Urinary bladder (tissue), 4 donors: ENCODE data around the gene LANCL1. TPM values are rescaled to one million over a fixed set of nuclear protein-coding genes. Genes with fewer than 3 reads are reported as not detected.
"Not testable (repeated sequence)": the region's sequence is repeated elsewhere in the genome, so short reads cannot be mapped to it uniquely, and the experiment has no call there.

Experiments
- DNase-seq: peaks from one replicate; pipeline ENCODE4 v3.0.0-alpha.2; 2015; ENCODE audit errors: extremely low spot score
- H3K27ac ChIP-seq: one replicate; pipeline ENCODE4 v1.5.1; 2013; ENCODE audit warnings: low read depth, mild to moderate bottlenecking, moderate library complexity
- H3K36me3 ChIP-seq: one replicate; pipeline ENCODE4 v1.6.1; 2013; ENCODE audit warnings: mild to moderate bottlenecking, moderate library complexity; ENCODE audit not compliant: insufficient read depth
- H3K4me1 ChIP-seq: one replicate; pipeline ENCODE4 v1.6.1; 2013; ENCODE audit warnings: mild to moderate bottlenecking, moderate library complexity; ENCODE audit not compliant: insufficient read depth
- H3K4me3 ChIP-seq: one replicate; pipeline ENCODE4 v1.5.1; 2013; ENCODE audit warnings: low read depth, low read length
- WGBS: extraction: QIAGEN DNeasy Blood & Tissue Kit; methylation state at CpG from one replicate; pipeline ENCODE4 v1.1.7; 2013; 5-methylcytosine and 5-hydroxymethylcytosine counted together
- polyA plus RNA-seq: library from polyadenylated mRNA; stranded (reverse); fragments of 200-250 nt; gene quantifications from one replicate; pipeline ENCODE4 v1.2.3, GENCODE V29; 2013
- total RNA-seq: library from RNA; depleted of rRNA; stranded (reverse); fragments of >200 nt; gene quantifications from one replicate; pipeline ENCODE4 v1.2.3, GENCODE V29; 2014
- donor health status: healthy with polysubstance abuse.
- donor health status: healthy.

The LANCL1 gene
- total and polyA plus RNA-seq, 2 donors = 32.8 to 57.7 TPM

DNA sequence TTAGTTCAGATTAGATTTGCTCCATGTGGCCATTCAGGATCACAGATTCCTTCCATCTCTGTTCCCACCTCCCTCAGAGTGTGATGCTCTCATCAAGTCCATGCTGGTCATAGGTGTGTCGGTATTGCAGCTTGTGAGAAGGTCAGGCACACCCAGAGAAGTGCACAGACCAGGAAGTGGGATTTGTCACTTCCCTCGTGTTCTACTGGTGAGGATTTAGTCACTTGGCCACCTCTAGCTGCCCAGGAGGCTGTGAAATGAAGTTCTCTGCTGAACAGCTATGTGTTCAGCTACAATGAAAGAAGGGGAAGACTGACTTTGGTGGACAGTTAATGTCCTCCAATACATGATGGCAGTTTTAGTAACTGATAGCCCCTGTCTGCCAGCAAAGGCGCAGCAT is 3.5 kb upstream of the LANCL1 start:
- H3K4me1 ChIP-seq = no peaks in the 10 kb centered on the region
- no peak overlapping the region for H3K4me3 ChIP-seq

DNA sequence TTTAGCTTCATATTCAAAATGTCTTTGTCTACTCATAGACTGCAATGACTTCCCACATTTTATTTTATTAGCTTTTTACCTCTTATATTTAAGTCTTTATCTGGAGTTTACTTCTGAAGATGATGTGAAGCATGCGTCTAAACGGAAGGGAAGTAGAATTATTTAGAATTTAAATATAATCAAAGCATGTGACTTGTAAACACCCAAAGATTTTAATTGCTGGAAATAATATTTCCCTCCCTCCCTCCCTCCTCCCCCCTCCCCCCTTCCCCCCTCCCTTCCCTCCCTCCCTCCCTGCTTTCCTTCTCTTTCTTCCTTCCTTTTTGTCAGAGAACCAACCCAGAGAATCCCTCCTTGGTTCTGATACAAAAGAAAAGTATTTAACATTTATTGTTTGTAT is 2.1 kb upstream of the LANCL1 start:
- H3K4me3 ChIP-seq = no peak overlapping the region
- no peaks in the 10 kb centered on the region for H3K4me1 ChIP-seq
- no peak overlapping the region for H3K27ac ChIP-seq
- no peak for DNase-seq
- no peaks in the 10 kb centered on the region for H3K36me3 ChIP-seq
- WGBS = 91% methylated on average over 2 of the region's 2 CpGs

More for the DNA sequence above, 3.5 kb upstream of the LANCL1 start:
- WGBS = 65% methylated on average over 3 of the region's 3 CpGs
- Histone ChIP-seq H3K27ac (no peak overlapping the region), H3K36me3 (no peaks in the 10 kb centered on the region)
- no peak for DNase-seq

DNA sequence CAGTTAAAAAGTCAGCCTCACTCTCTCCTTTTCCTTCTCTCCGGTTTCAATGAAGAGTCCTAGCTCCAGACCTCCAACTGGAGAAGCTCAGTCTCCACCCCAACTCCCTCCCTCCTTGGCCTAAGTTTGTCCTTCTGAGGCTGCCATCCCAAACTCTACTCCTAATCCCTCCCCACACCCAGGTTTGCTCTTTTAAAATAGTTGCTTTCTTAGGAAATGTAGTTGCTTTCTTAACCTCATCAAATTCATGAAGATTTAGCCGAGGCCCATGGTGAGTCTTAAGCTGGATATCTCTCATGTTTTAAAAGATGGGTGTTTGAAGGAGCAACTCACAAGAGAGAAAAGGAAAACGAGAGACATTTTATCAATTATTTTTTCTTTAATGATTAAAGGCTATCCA is 937 bp upstream of the LANCL1 start:
- no peak overlapping the region for H3K4me3 ChIP-seq
- DNase-seq = no peak
- H3K27ac ChIP-seq = no peak overlapping the region
- H3K36me3 ChIP-seq = no peaks in the 10 kb centered on the region
- H3K4me1 ChIP-seq = no peaks in the 10 kb centered on the region
- WGBS = 74% methylated on average over 3 of the region's 3 CpGs

DNA sequence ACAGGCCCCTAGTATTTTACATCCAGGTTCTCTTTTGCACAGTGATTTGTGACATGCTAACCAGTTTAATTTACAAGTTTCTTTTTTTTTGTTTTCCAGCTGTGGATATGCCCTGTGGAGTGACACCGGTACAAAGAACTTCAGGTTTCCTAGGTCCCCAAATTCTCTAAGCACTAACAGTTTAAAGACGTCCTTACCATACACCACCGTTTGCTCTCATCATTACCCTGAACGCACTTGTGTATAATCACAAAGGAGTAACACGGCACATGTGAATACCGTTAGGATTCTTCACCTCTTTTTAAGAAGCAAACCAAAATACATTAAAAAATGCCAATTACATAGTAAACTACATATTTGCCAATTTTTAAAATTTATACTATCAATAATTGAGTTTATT is 853 bp downstream of the LANCL1 start:
- Histone ChIP-seq H3K4me3 (no peak overlapping the region), H3K27ac (no peak overlapping the region), H3K4me1 (no peaks in the 10 kb centered on the region), H3K36me3 (no peaks in the 10 kb centered on the region)
- no peak for DNase-seq
- WGBS = 27% methylated on average over 6 of the region's 6 CpGs

DNA sequence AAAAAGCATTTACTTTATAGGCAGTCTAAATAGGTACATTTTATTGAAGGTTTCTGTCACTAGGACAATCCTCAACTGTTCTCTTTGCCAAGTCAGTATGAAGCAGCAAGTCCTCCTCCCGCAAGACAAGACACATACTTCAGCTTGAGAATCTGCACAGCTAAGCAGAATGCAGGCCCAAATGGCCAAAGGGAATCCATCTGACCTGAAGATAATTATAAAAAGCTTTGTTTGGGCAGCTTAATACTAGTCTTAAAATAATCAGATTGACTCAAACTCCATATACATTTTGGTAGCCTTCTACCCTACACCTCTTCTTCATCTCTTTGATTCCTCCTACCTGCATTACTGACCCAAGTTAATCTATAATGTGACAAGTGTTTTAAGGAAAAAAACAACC is 1.8 kb downstream of the LANCL1 start:
- H3K4me3 ChIP-seq = no peak overlapping the region
- no peaks in the 10 kb centered on the region for H3K4me1 ChIP-seq
- WGBS = 80% methylated on average over 1 of the region's 1 CpG
- no peaks in the 10 kb centered on the region for H3K36me3 ChIP-seq
- no peak overlapping the region for H3K27ac ChIP-seq
- no peak for DNase-seq

DNA sequence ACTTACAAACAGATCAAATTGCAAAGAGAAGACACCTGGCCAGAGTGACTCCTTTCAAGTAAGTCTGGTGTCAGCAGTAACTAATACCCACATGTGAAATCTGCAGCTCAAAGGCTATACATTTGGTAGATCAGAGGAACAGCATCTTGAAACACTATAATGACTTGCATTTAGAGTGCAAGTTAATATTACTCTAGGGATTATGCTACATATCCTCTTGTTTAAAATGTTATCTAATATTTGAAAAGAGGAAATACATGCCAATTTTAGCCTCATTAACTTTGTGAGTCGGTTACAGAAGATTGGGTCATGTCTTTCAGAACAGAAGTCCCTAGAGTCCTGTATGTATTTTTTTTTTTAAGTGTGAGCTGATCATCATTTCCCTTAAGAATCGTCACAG is 15.2 kb downstream of the LANCL1 start:
- no peak overlapping the region for H3K4me3 ChIP-seq
- DNase-seq = no peak
- 35% methylated on average over 2 of the region's 2 CpGs for WGBS
- H3K36me3 ChIP-seq = peaks cover 9% of the 10 kb centered on the region
- H3K27ac ChIP-seq = no peak overlapping the region
- no peaks in the 10 kb centered on the region for H3K4me1 ChIP-seq

DNA sequence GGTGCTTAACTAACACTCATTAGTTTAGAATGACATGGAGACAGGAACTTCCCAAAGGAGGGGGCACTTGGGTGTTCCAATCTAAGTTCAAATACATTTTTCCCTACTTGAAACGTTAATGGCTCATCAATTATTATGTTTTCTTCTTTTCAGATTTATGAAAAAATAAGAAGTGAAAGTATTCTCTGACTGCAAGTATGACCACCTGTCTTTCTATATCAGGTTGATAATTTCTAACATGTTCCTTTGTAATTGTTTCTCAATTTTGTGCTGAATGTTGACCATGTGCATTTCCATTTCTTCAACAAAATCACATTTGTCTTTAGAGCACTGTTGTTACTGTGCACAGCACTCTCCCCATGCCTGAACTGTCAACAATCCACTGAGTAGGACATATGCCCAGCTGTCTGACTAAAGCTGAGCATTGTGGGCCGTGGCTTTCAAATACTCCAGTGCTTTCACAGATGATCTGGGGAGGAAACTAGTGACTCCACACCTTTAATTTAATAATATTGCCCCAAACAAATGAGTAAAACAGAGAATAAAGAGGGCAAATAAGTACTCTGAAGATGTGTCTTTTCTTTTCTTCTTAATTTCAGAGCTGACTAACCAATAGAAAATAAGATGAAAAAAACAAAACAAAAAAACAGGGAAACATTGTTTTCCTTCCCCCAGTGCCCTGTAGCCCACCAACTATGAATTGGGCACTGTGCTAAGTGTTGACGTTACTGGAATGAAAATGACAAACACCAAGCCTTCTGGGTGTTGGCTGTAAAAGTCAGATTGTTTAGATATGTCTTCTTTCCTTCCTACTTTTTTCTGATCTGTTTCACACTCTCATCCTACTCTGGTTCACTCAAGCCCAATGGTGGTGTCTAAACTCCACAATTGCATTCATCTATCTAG is 16.0 kb downstream of the LANCL1 start:
- H3K36me3 ChIP-seq = peaks cover 6% of the 10 kb centered on the region

DNA sequence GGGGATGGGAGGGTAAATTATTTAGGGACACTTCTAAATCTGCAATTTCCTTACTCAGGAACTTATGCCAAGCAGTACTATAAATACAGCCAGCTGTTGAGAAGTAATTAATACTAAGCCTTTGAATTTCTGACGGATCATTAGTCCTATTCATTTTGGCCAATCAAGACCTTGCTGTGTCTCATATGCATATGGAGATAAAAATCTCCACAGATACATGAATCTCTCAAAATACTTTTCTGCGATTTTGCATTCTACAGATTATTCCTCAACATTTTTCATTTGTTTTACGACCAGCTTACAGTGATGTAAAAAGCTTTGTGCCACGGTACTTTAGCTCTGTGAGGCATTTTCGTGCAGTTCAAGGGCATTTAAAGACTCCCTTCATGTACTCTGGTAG is 16.7 kb downstream of the LANCL1 start:
- Histone ChIP-seq H3K4me1 (no peaks in the 10 kb centered on the region), H3K4me3 (no peak overlapping the region), H3K27ac (no peak overlapping the region), H3K36me3 (peaks cover 5% of the 10 kb centered on the region)
- DNase-seq = no peak
- WGBS = 91% methylated on average over 5 of the region's 5 CpGs

More for the DNA sequence above, 16.0 kb downstream of the LANCL1 start:
- no peaks in the 10 kb centered on the region for H3K4me1 ChIP-seq
- WGBS = 93% methylated on average over 3 of the region's 3 CpGs
- no peak for DNase-seq
- no peak overlapping the region for H3K4me3 ChIP-seq
- H3K27ac ChIP-seq = no peak overlapping the region

DNA sequence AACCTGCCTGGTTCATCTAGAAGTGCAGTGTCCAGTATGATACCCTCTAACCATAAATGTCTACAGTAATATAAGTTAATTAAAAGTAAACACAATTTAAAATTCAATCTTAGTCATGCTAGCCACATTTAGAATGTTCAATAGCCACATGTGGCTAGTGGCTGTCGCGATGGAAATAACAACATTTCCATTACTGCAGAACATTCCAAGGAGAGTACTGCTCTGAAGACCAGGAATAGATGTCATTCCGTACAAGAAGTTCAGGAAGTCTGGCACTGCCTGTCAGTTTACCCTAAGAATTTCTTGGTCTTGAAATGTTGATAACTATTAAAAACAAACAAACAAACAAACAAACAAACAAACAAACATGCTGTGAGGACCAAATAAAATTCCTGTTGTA is 17.2 kb downstream of the LANCL1 start:
- Histone ChIP-seq H3K4me3 (no peak overlapping the region), H3K27ac (no peak overlapping the region), H3K36me3 (peaks cover 4% of the 10 kb centered on the region), H3K4me1 (no peaks in the 10 kb centered on the region)
- WGBS = 95% methylated on average over 3 of the region's 3 CpGs
- DNase-seq = no peak

DNA sequence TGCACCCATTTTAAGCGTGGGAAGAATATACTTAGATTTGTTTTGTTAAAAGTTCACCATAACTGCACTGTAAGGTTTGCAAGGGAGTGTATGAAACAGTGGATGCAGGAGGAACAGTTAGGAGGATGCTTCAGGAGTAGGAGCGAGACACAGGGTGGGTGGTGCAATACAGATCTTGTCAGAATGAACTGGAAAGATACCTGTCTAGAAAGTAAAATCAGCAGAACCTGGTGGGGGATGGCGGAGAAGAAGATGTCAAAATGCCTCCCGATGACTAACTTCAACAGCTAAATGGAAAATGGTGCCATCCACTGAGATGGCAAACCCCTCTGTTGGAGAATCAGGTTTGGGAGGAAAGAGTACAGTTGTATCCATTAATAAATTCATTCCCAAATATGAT is 18.2 kb downstream of the LANCL1 start:
- Histone ChIP-seq H3K36me3 (peaks cover 4% of the 10 kb centered on the region), H3K27ac (no peak overlapping the region), H3K4me3 (no peak overlapping the region), H3K4me1 (no peaks in the 10 kb centered on the region)
- 96% methylated on average over 4 of the region's 4 CpGs for whole genome bisulfite sequencing
- no peak for DNase-seq

DNA sequence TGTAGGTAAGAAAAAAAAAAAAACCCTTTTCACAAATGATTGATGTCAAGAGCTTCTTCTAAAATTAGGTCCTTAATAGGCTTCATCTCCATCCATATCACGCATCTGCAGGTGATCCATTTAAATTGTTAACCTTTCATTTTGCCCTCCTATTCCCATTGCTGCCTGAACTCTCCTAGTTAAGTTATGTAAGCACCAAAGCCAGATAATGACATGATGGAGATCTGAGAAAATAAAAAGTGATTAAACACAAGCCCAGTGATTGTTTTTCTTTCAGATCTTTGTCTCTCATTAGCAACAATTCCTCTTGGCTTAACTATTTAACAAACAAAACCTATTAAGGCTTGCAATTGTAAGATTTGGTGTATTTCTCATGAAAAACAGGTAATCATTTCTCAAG is 20.0 kb downstream of the LANCL1 start:
- Histone ChIP-seq H3K4me1 (no peaks in the 10 kb centered on the region), H3K27ac (no peak overlapping the region), H3K36me3 (peaks cover 5% of the 10 kb centered on the region), H3K4me3 (no peak overlapping the region)
- WGBS = 90% methylated on average over 1 of the region's 1 CpG
- no peak for DNase-seq

DNA sequence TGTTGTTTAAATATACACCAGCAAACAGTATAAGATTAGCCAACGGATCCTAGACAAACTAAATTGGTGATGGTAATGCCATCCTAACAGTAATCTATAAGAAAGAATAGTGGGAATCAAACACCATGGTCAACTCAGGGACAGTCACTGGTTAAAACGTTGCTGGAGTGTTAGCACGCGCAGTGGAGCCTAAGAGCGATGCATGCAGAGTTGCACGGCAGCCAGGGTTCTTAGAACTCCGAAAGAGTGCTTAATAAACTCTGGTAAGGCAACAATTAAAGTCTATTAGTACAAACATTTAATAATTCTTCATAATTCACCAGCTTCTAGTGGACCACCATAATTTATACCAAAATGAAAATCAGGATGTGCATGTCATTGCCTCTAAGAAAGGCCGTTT is 22.2 kb downstream of the LANCL1 start:
- no peak for DNase-seq
- no peaks in the 10 kb centered on the region for H3K4me1 ChIP-seq
- no peak overlapping the region for H3K4me3 ChIP-seq
- 87% methylated on average over 8 of the region's 8 CpGs for WGBS
- H3K27ac ChIP-seq = no peak overlapping the region
- H3K36me3 ChIP-seq = peaks cover 6% of the 10 kb centered on the region

DNA sequence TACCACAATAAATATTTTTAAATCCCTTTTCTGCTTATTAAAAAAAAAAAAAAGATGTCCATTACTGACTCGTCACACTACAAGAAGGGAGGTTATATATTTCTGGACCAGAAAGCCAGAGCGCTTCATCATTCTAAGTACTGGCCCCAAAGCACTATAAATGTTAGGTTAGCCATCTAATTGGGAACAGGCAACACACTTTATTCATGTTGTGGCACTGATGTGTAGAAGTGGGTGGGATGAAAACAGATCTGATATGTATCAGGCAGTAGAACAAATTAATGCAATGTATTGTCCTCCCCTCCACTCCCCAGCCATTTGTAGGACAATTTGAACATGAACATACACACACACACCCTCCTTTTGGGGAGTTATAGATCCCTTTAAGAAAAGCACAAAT is 24.4 kb downstream of the LANCL1 start:
- DNase-seq = no peak
- Histone ChIP-seq H3K4me3 (no peak overlapping the region), H3K27ac (no peak overlapping the region), H3K36me3 (peaks cover 3% of the 10 kb centered on the region), H3K4me1 (no peaks in the 10 kb centered on the region)
- WGBS = 98% methylated on average over 2 of the region's 2 CpGs

DNA sequence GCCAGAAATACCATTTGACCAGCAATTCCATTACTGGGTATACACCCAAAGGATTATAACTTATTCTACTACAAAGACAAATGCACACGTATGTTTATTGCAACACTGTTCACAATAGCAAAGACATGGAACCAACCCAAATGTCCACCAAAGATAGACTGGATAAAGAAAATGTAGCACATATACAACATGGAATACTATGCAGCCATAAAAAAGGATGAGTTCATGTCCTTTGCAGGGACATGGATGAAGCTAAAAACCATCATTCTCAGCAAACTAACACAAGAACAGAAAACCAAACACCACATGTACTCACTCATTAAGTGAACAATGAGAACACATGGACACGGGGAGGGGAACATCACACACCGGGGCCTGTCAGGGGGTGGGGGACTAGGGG is 25.6 kb downstream of the LANCL1 start:
- H3K4me1 ChIP-seq, H3K4me3 ChIP-seq, DNase-seq, H3K27ac ChIP-seq, H3K36me3 ChIP-seq: not testable (repeated sequence)
- 98% methylated on average over 3 of the region's 3 CpGs for WGBS
